ENCODE results near the gene HAGH.
A peak's percentile ranks its signal among the peaks of the same experiment; 100 is the strongest.

HAGH gene

DNA sequence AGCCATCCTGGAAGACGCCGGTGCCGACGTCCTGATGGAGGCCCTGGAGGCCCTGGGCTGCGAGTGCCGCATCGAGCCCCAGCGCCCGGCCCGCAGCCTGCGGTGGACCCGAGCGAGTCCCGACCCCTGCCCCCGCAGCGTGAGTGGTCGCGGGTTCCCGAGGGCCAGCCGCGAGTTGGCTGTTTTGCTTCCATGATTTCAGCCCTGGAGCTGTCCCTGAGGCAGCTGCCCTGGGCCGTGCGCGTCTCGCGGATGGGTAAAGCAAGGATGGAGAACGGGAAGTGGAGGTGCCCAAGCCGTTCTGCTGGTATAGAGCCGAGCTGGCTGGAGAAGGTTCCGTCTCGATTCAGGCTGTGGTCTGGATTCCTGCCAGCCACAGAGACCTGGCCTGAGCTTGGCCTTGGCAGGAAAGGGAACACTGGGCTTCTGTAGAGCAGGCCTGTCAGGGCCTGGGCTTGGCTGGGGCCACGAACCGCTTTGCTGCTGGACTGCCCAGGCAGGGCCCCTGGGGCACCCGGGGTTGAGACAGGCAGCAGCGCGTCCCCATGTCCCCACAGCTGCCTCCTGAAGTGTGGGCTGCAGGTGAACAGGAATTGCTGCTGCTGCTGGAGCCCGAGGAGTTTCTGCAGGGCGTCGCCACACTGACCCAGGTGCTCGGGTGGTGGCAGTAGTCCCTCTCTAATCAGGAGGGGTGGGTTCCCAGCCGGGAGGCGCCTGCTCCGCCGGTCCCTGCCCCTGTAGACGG lies 52.8 kb downstream of the HAGH start:
- DNase-seq (ENCODE audit: low read depth) = peak; percentile 47

DNA sequence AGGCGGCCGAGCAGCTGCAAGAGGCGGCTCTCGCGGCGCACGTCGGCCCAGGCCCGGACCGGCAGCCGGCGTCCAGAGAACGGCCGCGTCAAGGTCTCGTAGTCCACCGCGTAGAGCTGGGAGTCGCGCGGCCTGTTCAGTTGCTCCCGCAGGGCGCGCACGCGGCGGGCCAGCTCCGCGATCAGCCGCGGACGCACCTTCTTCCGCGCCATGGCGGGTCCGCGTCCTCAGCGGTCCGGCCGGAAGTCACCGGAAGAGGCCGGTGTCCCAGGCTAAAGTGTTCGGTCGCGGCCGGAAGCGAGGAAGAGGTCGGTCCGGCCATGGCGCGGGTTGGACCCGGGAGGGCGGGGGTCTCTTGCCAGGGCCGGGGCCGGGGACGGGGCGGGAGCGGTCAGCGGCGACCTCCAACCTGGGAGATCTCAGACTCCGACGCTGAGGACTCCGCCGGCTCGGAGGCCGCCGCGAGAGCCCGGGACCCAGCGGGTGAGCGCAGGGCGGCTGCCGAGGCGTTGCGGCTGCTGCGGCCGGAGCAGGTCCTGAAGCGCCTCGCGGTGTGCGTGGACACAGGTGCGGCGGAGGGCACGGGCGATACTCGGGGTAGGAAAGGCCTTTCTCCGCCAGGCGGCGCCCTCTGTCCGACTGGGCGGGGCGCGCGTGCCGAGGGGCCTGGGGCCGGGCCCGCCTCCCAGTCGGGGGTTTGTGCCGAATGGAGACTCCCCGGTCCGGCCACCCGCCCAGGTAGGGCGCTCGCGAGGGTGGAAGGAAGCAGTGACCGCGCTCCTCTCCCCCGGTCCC lies 53.5 kb downstream of the HAGH start, which contains the start of gene MRPS34:
TSS of gene MRPS34 (minus strand) at position 227 of the 795 bp plus-strand sequence. CDS start at position 212, 15 bp downstream.
- DNase-seq (ENCODE audit: low read depth) = peak; percentile 90

DNA sequence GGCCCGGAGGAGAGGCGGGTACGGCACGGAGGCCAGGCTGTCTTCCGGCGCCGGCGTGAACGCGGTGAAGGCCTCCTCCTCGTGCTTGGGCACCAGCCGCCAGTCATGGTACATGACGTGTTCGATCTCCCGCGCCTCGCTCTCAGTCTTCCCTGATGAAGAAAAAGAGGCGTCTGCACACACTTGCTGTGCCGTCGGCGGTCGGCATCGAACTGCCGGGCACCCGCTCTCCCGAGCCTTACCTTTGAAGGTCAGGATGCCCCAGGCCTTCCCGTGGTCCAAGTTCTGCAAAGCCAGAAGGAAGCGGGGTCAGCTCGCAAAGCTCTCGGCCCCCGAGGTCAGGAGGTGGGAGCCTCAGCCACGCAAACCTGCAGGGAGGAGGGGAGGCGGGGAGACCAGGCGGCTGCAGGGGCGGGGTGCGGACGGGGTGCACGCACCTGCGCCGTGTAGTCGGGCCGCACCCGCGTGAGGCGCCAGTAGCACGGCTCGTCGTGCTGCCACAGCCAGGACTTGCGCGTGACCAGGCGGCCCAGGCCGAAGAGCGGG lies 54.2 kb downstream of the HAGH start, which contains the start of gene EME2:
TSS of gene EME2 (plus strand) at position 449 of the 546 bp plus-strand sequence. CDS start 418 bp downstream, outside the sequence.
- peak; percentile 76 for DNase-seq (ENCODE audit: low read depth)

GRCh38 chr16:1771864-1772361 lies 54.7 kb downstream of the HAGH start:
- DNase-seq (ENCODE audit: low read depth) = peak; percentile 45

GRCh38 chr16:1771188-1771863 lies 55.3 kb downstream of the HAGH start, which contains the start of gene NME3:
TSS of gene NME3 (minus strand) at chr16:1771543. CDS start at chr16:1771534, 9 bp downstream.
- DNase-seq (ENCODE audit: low read depth) = peak; percentile 72

DNA sequence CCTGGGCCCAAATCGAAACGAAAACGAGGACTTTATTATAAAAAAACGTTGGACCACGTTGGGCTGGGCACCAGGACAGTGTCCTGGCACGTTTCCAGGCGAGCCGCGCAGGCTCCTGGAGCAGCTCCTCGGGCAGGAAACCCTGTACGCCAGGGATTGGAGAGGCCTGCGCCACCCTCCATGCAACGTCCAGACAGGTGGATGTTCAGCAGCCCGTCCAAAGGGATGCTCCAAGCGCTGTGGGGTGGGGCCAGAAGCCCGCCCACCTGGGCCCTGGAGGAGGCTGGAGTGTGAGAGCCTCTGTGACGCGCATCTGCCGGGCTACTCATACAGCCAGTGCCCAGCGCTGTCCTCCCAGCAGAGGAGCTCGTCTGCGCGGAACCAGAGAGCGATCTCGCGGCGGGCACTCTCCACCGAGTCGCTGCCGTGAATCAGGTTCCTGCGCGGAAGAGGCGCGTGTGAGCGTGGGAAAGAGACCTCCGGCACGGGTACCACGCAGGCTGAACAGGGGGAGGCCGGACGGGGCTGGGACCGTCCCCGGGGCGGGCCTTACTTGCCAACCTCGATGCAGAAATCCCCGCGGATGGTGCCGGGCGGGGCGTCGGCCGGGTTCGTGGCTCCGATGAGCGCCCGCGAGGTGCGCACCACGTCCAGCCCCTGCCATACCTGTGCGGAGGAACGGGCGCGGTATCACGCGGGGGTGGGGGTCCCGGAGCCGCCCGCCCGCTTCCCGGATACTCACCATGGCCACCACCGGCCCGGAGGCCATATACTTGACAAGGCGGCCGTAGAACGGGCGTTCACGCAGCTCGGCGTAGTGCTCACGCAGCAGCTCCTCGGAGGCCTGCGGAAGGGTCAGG lies 56.1 kb downstream of the HAGH start:
- peak; percentile 63 for DNase-seq (ENCODE audit: low read depth)

DNA sequence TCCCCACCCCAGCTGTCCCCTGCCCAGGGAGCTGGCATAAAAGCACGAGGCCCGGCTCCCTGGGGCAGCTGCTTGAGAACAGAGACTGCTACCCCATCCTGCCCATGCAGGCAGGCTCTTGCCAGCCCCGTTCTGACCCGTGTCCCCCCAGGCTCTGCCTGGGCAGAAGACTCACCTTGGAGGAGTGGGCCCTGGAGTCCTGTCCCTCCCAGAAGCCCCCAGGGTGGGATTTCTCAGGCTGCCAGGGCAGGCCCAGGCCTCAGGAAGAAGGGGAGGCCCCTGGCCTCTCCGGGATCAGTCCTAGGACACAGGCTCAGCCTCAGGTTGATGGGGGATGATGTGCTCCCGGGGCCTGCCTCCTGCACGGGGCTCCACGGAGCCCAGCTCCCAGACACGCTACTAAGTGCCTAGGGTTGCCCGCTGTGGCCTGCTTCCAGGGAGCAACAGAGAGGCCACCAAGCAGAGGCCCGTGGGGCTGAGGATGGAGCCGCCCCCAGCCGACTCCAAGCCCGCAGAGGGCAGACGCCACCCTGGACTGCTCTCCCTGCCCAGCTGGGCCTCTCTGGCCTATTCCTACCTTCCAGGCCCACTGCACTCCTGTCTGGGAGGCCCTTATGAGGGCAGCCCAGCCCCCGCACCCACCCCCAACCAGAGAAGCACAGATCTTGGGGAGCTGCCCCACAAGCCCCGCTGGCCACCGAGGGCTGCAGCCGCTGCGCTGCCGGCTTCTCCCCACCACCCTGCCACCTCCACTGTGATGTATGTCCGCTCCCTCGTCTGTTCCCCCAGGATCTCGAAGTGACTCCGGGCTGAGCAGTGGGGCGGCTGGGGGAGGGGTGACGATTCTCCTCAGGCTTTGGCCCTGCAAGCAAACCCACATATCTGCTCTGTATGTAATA lies 57.0 kb downstream of the HAGH start:
- no peak for DNase-seq (ENCODE audit: low read depth)

GRCh38 chr16:1768767-1769401 lies 57.7 kb downstream of the HAGH start:
- DNase-seq (ENCODE audit: low read depth) = no peak

- DNase-seq (ENCODE audit: low read depth) = no peak
These were observed 58.4 kb downstream of the HAGH start for GRCh38 chr16:1768061-1768766.

DNA sequence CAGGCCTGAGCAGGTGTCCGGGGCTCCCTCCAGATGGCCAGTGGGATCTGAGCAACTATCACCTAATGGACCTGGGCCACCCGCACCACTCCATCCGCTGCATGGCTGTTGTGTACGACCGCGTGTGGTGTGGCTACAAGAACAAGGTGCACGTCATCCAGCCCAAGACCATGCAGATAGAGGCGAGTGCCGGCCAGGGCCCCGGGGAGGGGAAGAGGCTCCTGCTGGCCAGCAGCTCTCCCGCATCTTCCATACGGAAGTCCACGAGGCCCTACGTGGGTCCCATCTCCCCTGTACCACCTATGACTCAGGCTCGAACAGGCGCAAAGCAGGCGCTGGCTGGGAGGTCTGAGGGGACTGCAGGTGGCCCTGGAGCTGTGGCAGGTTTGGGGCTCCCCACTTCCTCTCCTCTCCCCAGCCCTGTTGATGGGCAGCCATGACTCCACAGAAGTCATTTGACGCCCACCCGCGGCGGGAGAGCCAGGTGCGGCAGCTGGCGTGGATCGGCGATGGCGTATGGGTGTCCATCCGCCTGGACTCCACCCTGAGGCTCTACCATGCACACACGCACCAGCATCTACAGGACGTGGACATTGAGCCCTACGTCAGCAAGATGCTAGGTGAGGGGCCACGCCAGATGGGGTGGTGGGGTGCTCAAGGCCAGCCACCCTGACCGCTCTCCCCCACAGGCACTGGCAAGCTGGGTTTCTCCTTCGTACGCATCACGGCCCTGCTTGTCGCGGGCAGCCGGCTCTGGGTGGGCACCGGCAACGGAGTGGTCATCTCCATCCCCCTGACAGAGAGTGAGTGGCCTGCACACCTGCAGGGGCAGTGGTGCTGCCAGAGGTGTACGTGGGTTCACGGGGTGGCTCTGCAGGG lies 59.3 kb downstream of the HAGH start:
- no peak for DNase-seq (ENCODE audit: low read depth)

DNA sequence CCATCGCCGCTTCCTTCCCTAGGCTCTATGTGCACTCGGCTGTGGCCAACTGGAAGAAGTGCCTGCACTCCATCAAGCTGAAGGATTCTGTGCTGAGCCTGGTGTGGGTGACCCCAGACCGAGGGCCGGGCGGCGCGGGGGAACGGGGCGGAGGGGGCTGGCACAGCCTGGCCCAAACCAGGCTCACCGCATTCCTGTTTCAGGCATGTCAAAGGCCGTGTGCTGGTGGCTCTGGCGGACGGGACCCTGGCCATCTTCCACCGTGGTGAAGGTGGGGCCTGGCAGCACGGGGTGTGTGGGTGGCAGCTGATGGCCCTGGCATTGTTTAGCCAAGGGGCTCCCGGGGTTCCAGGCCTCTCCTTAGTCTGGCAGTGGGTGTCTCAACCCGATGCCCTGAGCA lies 59.9 kb downstream of the HAGH start:
- DNase-seq (ENCODE audit: low read depth) = no peak

DNA sequence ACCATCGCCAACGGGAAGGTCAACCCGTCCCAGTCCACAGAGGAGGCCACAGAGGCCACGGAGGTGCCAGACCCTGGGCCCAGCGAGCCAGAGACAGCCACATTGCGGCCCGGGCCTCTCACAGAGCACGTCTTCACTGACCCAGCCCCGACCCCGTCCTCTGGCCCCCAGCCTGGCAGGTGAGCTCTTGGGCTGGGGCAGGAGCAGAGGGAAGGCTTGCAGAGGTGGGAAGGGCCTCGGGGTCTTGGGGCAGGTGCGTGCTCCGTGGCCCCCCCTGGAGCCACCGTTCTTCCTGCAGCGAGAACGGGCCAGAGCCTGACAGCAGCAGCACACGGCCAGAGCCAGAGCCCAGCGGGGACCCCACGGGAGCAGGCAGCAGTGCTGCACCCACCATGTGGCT lies 60.4 kb downstream of the HAGH start:
- DNase-seq (ENCODE audit: low read depth) = no peak

DNA sequence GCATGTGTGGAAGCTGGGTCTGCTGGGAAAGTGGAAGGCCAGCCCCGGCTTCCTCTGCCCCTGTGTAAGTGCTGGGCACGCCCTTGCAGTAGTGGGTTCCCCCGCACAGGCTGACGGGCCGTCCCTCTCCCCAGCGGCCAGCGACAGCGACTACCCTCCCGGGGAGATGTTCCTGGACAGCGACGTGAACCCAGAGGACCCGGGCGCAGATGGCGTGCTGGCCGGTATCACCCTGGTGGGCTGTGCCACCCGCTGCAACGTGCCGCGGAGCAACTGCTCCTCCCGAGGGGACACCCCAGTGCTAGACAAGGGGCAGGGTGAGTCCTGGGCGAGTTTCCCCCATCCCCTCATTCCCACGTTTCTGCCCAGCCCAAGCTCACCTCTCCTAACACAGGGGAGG lies 60.8 kb downstream of the HAGH start:
- no peak for DNase-seq (ENCODE audit: low read depth)

DNA sequence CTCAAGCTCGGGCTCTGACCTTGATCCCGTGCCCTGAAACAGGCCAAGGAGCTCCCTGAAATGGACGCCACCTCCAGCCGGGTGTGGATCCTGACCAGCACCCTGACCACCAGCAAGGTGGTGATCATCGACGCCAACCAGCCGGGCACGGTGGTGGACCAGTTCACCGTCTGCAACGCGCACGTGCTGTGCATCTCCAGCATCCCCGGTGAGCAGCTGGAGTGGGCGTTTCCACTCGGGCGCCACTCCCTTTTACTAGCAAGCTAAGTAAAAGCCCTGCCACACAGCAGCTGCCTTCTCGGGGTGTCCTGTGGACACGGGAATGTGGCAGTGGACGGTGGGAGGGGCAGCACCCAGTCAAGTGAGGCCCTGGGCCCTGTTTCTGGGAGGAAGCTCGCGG lies 61.7 kb downstream of the HAGH start:
- DNase-seq (ENCODE audit: low read depth) = no peak

- peak; percentile 48 for DNase-seq (ENCODE audit: low read depth)
These were observed 62.8 kb downstream of the HAGH start for GRCh38 chr16:1763521-1764511.

DNA sequence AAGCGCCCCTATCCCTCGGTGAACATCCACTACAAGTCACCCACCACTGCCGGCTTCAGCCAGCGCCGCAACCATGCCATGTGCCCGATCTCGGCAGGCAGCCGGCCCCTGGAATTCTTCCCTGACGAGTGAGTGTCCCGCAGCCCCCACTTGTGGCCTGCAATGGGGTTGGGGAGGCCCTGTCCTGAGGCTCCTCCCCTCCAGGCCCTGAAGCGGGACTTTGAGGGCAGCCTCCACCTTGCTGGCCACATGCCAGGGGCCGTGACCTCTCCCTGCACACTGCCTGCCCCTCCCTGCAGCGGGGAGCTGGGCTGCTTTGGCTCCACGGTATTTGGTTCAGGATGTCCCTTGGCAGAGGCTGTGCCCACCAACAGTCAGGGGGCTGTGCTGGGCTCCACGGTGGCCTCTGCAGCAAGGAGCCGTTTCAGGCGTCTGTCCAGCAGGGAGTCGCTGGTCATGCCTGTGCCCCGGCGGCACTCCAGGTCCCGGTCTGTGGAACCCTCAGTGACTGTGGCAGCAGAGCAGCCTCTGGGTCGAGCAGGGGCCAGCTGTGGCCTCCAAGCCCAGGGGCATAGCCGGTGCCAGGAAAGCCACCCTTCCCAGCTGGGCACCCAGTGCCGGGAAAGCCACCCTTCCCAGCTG lies 63.6 kb downstream of the HAGH start:
- no peak for DNase-seq (ENCODE audit: low read depth)

Data from ELR (cell line).